Tibial nerve (tissue), 3 donors: Measurements from ENCODE around the gene CMTM7.

Experiments
- CTCF ChIP-seq, 5 experiments: fragments of 200-600 bp in 3 of 5; fragments of 450-650 bp in 2 of 5; sonication (generic) in 3 of 5; IDR thresholded peaks; one replicate each; pipeline ENCODE4 v1.5.1; 2016 to 2019; ENCODE audit warnings: antibody characterized with exemption in 5 of 5, mild to moderate bottlenecking in 3 of 5, moderate library complexity in 2 of 5
- POLR2A ChIP-seq, 2 donors: fragments of 450-650 bp; IDR thresholded peaks; one replicate each; pipeline ENCODE4 v1.6.1; 2017; ENCODE audit warnings: antibody characterized with exemption in 2 of 2, mild to moderate bottlenecking in 2 of 2, moderate library complexity in 2 of 2

GRCh38 chr3:32430900-32431299 is 39.2 kb downstream of the CMTM7 start:
- TF ChIP-seq CTCF (IDR thresholded peaks at IDR 0.05) (no peak), POLR2A (IDR thresholded peaks at IDR 0.05) (no peak)
